D721Med (cell line): ENCODE results near the gene GLP1R.

ENCODE experiments used
- DNase-seq: peaks from one replicate; pipeline ENCODE4 v3.0.0; 2011; ENCODE audit warnings: low spot score; ENCODE audit not compliant: insufficient read length
- FAIRE-seq: peaks from 2 replicates; lab custom pipeline; 2011; peaks lifted over from hg19 to GRCh38; lab: Jason Lieb, UNC
- TF ChIP-seq, protein P1 (sequence below): IDR thresholded peaks from 2 replicates; pipeline ENCODE4 v1.5.1; 2012; ENCODE audit warnings: mild to moderate bottlenecking, control low read depth; ENCODE audit not compliant: insufficient read depth; ENCODE audit errors: missing control alignments

Gene GLP1R

DNA sequence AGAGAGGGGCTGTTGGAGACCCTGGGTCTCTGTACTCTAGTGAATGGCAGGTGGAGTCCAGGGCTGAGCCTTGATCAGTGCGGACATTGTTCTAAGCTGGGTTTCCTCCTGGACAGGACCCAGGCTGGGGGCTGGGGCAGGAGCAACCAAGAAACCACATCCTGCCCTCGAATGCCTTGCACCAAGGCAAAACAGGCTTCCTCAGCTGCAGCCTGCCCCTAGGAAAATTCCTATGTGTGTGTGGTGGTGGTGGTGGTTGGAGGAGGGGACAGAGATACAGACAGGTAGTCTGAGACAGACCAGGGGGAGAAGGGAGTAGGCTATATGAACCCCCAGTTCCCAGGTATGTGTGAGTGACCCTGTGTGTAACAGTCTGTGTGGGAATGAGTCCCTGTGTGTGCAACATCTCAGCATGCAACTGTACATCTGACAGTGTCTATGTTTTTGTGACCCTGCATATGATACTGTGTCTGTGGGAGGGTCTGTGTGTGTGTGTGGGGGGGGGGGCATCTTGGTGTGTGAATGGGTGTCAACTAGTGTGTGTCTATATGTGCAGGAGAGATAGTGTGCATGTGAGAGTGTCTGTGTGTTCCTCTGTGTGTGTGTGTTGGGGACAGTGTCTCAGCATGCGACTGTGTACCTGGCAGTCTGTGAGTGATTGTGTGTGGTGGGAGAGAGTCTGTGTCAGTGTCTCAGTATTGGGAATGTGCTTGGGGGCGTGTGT lies 3.0 kb downstream of the GLP1R start:
- FAIRE-seq: no peak
- no peak for DNase-seq
- TF ChIP-seq, protein P1, sequence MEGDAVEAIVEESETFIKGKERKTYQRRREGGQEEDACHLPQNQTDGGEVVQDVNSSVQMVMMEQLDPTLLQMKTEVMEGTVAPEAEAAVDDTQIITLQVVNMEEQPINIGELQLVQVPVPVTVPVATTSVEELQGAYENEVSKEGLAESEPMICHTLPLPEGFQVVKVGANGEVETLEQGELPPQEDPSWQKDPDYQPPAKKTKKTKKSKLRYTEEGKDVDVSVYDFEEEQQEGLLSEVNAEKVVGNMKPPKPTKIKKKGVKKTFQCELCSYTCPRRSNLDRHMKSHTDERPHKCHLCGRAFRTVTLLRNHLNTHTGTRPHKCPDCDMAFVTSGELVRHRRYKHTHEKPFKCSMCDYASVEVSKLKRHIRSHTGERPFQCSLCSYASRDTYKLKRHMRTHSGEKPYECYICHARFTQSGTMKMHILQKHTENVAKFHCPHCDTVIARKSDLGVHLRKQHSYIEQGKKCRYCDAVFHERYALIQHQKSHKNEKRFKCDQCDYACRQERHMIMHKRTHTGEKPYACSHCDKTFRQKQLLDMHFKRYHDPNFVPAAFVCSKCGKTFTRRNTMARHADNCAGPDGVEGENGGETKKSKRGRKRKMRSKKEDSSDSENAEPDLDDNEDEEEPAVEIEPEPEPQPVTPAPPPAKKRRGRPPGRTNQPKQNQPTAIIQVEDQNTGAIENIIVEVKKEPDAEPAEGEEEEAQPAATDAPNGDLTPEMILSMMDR: no peak

DNA sequence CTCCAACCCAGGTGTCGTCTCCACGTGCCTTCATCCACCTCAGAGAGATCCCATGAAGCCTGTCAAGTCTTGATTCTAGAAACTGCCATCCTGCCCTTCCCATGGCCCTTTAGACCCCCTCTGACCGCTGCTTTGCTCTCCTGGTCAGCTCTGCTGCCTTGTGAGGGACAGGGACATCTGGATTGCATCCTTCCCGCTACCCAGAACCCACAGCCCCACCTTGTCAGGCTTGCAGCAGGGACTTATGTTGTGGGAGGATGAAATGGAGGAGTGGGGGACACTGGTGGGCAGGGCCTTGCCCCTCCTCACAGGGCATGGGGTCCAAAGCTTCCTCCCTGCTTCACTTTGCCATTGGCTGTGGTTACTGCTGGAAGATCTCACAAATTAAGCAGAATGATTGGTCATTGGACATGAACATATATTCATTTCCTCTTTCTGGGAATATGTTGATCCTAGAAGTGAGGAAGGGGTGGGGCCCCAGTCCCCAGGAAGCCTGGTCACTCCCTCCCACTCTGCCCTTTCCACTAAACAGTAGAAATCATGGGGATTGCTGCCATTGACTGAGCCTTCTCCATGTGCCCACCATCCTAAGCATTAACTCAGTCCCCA lies 4.5 kb downstream of the GLP1R start:
- no peak for DNase-seq
- no peak for FAIRE-seq
- TF ChIP-seq, protein P1: no peak

DNA sequence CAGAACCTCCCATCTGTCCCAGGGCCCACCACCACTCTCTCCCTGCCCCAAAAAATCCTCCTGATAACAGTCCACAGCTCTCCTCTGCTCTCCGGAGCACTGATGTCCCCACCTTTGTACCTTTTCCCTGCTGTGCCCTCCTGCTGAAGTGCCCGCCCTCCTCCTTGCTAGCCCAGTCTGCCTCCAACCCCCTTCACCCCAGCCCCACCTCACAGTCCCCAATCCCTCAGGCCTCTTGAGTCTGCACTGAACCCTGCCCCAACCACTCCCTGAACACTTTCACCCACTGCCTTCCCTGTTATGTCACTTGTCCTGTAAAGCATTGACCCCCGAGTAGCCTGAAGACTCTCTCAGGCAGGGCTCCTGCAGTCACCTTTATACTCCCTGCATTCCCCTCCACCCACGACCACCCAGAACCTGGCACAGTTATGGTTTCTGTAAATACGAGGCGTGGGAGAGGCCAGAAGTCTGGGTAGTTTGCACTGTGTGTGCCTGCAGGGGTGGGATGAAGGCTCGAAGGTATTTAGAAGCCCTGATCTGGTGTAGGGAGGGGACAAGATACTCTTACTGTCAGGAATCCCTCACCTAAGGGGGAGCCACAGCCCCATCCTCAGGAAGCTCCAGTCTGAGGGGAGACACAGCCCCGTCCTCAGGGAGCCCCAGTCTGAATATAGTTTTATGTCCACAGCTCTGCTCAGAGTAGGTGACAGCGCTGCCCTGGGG lies 5.4 kb downstream of the GLP1R start:
- DNase-seq (no peak), FAIRE-seq (no peak)
- TF ChIP-seq, protein P1: no peak

DNA sequence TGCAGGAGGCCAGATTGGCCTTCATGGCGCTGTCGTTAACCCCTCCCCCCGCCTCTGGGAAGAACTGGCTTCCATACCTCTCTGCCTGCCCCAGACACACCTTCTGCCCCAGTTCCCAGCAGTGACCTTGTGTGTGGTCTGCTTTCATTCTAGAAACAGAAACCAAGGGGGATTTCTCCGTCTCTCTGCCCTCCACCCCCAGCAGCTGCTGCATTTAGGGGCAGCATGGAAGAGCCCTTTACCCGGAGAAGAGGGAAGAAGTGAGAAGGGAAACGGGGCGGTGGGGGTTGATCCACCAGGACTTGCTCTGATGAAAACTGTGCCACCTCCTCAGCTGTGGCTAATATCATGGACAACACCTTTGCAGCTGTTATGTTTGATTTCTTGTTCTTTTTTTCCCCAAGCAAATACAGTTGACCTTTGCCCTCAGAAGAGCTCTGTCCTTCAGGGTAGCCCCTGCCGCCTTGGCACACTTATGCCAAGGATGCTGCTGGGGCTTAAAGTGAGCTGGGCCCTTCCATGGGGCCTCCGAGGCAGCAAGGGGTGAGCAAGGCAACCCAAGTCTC lies 6.1 kb downstream of the GLP1R start:
- FAIRE-seq: no peak
- TF ChIP-seq, protein P1: no peak

DNA sequence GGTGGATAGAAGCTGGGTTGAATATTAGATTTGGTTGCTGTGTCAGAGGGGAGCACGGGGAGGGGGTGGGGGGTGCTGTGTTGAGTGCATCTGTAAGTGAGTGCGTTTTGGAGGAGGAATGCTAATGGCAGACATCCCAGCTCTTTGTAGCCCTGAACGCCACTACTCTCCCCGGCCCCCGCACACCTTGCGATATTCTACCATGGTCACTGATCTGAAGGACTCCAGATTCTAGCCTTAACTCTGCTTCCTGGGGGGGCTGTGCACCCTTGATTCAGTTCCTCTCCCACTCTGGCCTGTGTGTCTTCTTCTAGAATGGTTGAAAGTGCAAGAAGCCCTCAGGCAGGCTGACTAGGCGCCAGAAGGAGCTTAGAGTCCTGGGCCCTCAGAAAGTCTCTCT lies 7.1 kb downstream of the GLP1R start:
- no peak for DNase-seq
- TF ChIP-seq, protein P1: no peak
- FAIRE-seq: no peak

More for the DNA sequence above, 6.1 kb downstream of the GLP1R start:
- no peak for DNase-seq

DNA sequence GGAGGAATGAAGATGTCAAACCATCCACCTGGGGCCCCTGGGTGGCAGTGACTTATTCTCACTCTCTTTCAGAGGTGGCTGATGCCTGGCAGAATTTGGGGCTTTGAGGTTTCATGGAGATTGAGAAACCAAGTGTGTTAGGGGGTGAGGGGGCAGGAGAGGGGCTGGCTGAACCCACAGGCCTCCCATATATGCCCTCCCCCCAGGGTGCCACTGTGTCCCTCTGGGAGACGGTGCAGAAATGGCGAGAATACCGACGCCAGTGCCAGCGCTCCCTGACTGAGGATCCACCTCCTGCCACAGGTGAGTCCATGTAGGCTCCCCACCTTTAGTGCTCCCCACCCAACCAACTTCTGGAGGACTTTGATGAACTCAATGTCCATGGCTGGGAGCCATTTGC lies 7.6 kb downstream of the GLP1R start:
- TF ChIP-seq, protein P1: no peak
- FAIRE-seq: no peak
- DNase-seq: no peak
